CMK (cell line): ENCODE measurements around the gene HOXB1.
"Not testable (repeated sequence)": the region's sequence is repeated elsewhere in the genome, so short reads cannot be mapped to it uniquely, and the experiment has no call there.

ENCODE experiments used
- DNase-seq: peaks from one replicate; pipeline ENCODE4 v3.0.0-alpha.2; 2010; ENCODE audit warnings: low read depth

Gene HOXB1

DNA sequence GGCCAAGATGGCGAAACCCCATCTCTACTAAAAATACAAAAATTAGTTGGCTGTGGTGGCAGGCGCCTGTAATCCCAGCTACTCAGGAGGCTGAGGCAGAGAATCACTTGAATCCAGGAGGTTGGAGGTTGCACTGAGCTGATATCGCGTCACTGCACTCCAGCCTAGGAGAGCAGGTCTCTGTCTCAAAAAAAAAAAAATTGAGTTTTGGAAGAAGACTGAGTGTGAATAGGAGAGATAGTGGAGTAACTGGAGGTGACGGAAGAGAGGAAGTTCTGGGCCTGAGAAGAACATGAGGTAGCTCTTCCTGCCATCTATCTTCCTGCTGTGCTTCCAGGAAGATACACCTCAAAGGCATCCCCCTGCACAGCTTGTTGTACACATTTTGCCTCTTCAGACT, 11.4 kb downstream of the HOXB1 start:
- DNase-seq: no peak

GRCh38 chr17:48517478-48517877, 13.3 kb downstream of the HOXB1 start:
- DNase-seq: no peak

GRCh38 chr17:48515925-48516900, 14.6 kb downstream of the HOXB1 start:
- no peak for DNase-seq

DNA sequence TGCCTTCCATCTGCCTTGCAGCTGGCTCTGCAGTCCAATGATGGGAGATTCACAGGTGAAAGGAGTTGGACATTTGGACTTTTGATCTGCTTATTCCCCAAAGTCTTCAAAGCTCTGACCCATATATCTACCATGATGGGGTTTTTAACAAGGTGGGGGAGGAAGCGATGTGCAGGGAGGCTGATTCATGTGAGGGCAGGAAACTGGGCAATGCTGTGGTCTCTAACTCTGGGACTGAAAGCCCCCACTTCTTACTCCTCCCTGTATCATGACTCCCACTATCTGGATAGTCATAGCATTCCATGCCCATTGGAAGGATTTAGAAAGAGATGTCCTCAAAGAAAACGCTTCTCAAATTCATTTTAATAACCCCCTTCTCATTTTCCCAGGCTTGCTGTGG, 16.3 kb downstream of the HOXB1 start:
- DNase-seq: no peak

- no peak for DNase-seq
Measured at GRCh38 chr17:48513666-48514455, 16.9 kb downstream of the HOXB1 start.

DNA sequence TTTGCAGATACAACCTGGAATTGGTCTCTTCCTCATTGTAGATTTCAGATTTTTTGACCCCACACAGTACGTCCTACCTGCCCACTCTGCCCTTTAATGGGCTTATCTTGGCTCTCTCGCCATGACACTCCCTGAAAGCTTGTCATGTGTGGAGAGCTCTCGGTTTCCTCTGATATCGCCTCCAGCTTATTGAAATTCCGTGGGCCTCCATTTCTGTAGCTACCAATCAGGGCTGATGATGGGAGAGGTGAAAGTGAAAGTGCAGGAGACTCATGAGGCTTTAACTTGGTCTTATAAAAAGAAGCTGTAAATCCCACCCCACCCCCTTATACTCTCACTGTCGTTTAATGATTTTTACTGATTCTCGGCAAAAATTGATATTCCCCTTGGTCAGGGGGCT, 17.7 kb downstream of the HOXB1 start:
- no peak for DNase-seq

DNA sequence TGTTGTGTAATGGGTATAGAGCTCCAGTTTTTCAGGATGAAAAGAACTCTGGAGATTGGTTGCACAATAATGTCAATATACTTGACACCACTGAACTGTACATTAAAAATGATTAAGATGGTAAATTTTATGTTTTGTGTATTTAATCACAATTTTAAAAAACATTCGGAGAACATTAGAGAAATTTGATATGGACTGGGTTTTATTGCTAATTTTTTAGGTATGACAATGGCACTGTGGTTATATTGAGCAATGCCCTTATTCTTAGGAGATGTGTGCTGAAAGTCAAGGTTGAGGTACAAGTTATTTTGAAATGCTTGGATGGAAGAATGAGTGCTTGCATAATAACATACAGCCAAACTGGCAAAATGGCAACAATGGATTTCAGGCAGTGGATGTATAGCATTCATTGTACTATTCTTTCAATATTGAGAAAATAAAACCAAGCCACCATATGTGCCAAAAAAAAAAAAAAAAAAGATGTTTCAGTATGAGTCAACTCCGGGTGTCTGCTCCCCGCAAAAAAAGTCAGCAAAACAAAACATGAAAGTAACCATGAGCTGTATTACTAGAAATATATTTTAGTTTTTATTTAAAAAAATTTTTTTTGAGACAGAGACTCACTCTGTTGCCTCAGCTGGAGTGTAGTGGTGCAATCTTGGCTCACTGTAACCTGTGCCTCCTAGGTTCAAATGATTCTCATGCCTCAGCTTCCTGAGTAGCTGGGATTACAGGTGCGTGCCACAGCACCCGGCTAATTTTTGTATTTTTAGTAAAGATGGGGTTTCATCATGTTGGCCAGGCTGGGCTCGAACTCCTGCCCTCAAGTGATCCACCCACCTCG, 19.8 kb downstream of the HOXB1 start:
- no peak for DNase-seq

- DNase-seq: no peak
Measured at GRCh38 chr17:48510381-48510760, 20.4 kb downstream of the HOXB1 start.

DNA sequence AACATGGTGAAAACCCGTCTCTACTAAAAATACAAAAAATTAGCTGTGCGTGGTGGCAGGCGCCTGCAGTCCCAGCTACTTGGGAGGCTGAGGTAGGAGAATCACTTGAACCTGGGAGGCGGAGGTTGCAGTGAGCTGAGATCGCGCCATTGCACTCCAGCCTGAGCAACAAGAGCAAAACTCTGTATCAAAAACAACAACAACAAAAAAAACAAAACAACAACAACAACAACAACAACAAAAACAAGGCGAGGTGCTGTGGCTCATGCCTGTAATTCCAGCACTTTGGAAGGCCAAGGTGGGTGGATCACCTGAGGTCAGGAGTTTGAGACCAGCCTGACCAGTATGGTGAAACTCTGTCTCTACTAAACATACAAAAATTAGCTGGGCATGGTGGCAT, 21.1 kb downstream of the HOXB1 start:
- DNase-seq: not testable (repeated sequence)

DNA sequence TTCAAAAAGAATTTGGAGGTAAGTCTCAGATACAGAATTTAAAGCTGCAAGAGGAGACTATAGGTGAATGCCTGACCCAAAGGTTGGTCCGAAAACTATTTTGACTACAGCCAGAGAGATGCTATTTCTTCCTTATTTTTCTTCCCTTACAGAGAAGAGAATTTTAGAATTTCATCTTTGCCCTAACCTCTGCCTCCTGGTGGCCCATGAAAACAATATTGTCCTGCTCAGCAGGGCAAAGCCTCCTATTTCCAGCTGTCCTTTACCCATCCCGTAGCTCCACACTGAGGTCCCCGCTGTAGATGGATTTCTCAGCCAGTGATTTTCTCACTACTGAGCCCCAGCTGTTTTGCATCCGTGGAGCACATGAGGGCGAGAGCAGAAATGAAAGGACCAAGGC, 24.6 kb downstream of the HOXB1 start:
- no peak for DNase-seq

GRCh38 chr17:48505788-48506187, 25.0 kb downstream of the HOXB1 start:
- no peak for DNase-seq

- DNase-seq: no peak
Measured at GRCh38 chr17:48504953-48505352, 25.9 kb downstream of the HOXB1 start.

DNA sequence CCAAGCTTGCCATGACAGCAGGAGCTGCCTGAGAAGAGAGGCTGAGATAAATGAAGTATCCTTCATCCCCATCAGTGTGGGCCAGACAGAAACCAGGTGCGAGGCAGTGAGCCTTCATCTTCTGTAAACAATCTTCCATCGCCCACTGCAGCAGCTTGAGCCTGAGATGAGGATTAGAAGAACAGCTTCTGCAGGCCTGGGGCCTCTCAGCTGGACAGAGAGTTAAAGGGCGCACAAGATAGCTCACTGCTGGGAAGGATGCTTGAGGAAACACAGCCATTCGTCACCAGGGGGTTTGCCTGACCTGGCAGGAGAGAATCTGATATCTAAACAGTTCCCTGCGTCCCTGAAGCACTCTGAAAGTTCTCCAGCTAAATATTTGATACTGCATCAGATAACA, 27.1 kb downstream of the HOXB1 start:
- no peak for DNase-seq

DNA sequence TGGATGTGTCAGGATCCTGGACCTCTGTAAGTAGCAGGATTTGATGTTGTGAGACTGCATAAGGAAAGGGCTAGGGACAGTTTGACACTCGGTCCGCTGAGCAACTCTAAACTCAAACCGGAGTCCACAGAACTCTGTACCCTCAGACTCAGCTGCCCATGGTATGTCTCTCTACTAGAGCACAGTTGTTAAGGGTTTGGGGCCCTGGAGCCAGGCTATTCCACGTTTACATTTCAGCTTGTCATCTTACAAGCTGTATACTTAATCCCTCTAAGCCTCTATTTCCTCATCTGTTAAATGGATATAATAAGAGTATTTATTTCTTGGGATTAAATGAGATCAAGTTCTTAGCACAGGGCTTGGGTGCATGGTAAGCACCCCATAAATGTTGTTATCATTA, 27.9 kb downstream of the HOXB1 start:
- no peak for DNase-seq

GRCh38 chr17:48502312-48502711, 28.5 kb downstream of the HOXB1 start:
- DNase-seq: no peak

DNA sequence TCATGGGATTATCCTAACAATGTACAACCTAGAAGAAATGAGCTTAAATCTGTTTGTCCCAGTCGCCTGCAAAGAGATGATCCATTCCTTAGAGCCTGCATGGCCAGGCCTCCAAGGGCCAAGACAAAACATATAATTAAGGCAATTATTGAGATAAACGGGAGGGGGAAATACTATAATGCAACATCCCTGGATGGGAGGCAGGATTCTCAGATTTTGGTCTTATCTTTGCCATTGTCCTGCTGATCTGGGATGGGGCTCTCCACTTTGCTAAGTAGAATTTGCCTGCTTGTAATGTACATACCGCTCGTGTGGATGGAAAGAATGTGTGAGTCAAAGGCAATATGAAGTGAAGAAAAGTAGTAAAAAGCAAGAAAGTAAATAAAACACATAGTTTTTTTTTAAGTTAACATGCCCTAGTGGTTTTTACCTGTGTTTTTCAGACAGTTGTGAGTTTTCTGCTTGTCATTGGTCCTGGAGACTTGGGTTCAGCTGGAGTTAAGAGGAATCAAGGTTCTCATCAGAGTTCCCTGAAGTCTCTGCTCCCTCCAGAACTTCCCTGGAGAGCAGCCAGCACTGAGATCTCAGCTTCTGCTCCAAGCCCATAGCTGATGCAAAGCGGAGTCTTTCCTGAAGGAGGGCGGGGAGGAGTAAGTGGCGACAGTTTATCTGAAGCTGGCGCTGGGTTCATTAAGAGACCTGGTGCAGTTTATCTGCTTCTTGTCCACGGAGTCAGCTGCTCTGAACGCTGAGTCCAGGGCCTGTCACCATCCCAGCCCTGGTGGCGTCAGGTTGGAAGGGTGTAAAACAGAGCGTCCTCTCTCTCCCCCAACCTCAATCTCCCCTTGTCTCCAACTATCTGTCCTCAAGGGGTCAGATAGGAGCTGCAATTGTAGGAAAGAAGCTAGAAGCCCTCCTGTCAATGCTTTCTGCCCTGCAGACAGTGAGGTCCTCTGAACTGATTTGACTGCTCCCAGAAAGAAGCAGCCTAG, 30.1 kb downstream of the HOXB1 start:
- no peak for DNase-seq

GRCh38 chr17:48499735-48500434, 30.9 kb downstream of the HOXB1 start:
- DNase-seq: no peak

DNA sequence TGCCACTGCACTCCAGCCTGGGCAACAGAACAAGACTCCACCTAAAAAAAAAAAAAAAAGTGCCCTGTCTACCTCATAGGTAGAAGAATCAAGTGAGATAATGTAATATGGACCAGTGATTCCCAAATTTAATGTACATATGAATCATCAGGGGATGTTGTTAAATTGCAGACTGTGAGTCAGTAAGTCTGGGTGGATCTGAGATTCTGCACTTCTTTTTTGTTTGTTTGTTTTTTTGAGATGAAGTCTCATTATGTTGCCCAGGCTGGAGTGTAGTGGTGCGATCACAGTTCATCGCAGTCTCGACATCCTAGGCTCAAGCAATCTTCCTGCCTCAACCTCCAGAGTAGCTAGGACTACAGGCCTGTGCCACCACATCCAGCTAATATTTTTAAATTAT, 31.6 kb downstream of the HOXB1 start:
- DNase-seq: no peak

DNA sequence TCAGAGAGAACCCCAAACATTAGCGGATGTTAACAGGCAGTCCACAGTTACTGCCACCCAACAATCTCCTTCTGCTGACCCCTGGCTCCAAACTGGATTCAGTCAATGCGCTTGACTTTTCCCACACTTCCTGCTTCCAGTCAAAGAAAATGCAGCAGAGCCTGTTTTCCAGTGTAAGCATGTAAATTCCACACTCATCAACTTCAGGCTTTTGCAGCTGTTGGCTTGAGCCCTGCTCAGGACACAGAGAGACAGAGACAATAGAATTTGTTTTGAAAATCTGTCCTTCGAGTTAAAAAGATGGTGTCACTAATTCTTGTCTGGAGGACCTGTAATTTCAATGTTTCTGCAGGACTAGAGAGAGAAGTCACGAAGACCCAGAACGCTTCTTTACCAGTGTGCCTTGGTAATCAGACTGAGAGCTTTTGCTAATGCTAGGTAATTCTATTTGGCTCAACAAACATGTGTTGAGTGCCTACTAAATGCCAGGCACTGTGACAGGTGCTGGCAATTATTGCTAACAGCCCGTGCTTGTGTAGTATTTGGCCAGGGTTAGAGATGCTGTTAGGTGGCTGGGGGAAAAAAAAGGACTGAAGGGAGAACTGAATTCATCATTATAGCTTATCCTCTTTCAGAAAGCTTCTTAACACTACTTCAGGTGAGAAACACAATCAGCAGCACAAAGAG, 32.5 kb downstream of the HOXB1 start:
- no peak for DNase-seq

GRCh38 chr17:48497103-48497502, 33.7 kb downstream of the HOXB1 start:
- no peak for DNase-seq
